Testis (tissue), 2 donors: ENCODE results near the gene ECE2.

Source experiments
- CTCF ChIP-seq, 3 experiments: fragments of 450-650 bp in 2 of 3; fragments of 200-600 bp in 1 of 3; sonication (generic) in 1 of 3; IDR thresholded peaks; one replicate each; pipeline ENCODE4 v1.5.1; 2016 to 2019; ENCODE audit warnings: antibody characterized with exemption in 3 of 3, mild to moderate bottlenecking in 2 of 3, moderate library complexity in 1 of 3
- POLR2A ChIP-seq: fragments of 450-650 bp; IDR thresholded peaks from one replicate; pipeline ENCODE4 v1.6.1; 2017; ENCODE audit warnings: antibody characterized with exemption, mild to moderate bottlenecking, moderate library complexity

DNA sequence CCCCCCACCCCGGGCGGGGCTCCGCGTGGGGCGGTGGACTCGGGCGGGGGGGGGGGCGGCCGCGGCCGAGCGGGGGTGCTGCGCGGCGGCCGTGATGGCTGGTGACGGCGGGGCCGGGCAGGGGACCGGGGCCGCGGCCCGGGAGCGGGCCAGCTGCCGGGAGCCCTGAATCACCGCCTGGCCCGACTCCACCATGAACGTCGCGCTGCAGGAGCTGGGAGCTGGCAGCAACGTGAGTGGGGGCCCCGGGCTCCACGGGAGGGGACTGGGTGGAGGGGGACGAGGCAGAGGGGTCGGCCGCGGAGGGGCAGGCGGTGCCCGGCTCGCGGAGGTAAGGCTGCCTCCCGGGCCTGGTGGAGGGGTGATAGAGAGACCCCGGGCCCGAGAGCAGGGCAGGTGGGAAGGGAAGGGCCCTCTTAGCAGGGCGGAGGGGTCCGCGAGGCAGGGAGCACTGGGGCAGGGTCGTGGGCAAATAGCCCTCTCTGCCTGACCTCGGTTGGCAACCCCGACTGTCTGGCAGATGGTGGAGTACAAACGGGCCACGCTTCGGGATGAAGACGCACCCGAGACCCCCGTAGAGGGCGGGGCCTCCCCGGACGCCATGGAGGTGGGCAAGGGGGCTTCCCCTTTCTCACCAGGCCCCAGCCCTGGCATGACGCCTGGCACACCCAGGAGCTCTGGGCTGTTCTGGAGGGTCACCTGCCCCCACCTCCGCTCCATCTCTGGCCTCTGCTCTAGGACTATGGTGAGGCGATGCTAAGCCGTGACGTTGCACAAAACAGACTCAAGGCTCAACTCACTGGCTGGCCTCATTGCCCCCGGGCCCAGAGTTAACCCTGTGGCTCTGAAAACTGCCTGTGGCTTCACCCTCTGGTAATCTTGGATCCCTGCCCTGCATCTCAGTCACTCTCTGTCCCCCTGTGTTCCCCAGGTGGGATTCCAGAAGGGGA is at the start of gene ECE2:
- TF ChIP-seq CTCF (IDR thresholded peaks at IDR 0.05) = no peak
- no peak for TF ChIP-seq POLR2A
